GM12878 (cell line): Measurements from ENCODE around the gene SPPL2B.

Source experiments
- CHD2 ChIP-seq: IDR thresholded peaks from 2 replicates; pipeline ENCODE4 v1.6.1; 2011; ENCODE audit warnings: low read depth, low read length, improper control_type of control experiment, borderline replicate concordance
- ETV6 ChIP-seq, 2 experiments: fragments of 450-650 bp in 1 of 2; IDR thresholded peaks in 1 of 2; conservative IDR thresholded peaks in 1 of 2; 2 replicates each; pipeline ENCODE4 v1.6.1; 2014; ENCODE audit warnings: antibody characterized with exemption in 1 of 2, borderline replicate concordance in 1 of 2, low read depth in 1 of 2, mild to moderate bottlenecking in 1 of 2, moderate library complexity in 1 of 2
- NR2C2 ChIP-seq: IDR thresholded peaks from 2 replicates; pipeline ENCODE4 v1.6.1; 2011; ENCODE audit warnings: borderline replicate concordance, low read depth; ENCODE audit not compliant: control insufficient read depth, insufficient read length
- POLR2A ChIP-seq: IDR thresholded peaks from 2 replicates; pipeline ENCODE4 v1.6.1; 2011; ENCODE audit warnings: low read depth, mild to moderate bottlenecking, low read length
- TF ChIP-seq, protein P1 (sequence below): IDR thresholded peaks from 2 replicates; pipeline ENCODE4 v1.6.1; 2012; ENCODE audit warnings: improper control_type of control experiment, low read depth, low read length; ENCODE audit not compliant: insufficient replicate concordance

DNA sequence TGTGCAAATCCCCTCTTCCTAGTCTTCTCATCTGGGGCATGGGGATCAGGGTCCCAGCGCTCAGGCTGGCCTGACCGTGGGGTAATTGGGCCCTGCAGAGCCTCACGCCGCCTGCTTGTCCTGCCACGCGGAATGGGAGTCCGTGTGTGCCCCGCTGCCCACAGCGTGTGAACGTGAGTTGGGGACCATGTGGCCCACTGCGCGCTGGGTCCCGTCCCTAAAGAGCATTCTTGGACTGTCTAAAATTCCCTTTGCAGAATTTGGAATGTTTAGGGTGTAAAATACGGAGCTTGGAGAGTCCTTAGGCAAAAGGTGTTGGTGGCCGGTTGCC lies 34.5 kb downstream of the SPPL2B start:
- TF ChIP-seq NR2C2 (no peak), CHD2 (no peak), POLR2A (no peak), ETV6 (conservative IDR thresholded peaks at IDR 0.05 in 1 of 2, IDR thresholded peaks at IDR 0.05 in 1 of 2; ENCODE audit: borderline replicate concordance in 1 of 2, low read depth in 1 of 2) (no peak)
- TF ChIP-seq, protein P1, sequence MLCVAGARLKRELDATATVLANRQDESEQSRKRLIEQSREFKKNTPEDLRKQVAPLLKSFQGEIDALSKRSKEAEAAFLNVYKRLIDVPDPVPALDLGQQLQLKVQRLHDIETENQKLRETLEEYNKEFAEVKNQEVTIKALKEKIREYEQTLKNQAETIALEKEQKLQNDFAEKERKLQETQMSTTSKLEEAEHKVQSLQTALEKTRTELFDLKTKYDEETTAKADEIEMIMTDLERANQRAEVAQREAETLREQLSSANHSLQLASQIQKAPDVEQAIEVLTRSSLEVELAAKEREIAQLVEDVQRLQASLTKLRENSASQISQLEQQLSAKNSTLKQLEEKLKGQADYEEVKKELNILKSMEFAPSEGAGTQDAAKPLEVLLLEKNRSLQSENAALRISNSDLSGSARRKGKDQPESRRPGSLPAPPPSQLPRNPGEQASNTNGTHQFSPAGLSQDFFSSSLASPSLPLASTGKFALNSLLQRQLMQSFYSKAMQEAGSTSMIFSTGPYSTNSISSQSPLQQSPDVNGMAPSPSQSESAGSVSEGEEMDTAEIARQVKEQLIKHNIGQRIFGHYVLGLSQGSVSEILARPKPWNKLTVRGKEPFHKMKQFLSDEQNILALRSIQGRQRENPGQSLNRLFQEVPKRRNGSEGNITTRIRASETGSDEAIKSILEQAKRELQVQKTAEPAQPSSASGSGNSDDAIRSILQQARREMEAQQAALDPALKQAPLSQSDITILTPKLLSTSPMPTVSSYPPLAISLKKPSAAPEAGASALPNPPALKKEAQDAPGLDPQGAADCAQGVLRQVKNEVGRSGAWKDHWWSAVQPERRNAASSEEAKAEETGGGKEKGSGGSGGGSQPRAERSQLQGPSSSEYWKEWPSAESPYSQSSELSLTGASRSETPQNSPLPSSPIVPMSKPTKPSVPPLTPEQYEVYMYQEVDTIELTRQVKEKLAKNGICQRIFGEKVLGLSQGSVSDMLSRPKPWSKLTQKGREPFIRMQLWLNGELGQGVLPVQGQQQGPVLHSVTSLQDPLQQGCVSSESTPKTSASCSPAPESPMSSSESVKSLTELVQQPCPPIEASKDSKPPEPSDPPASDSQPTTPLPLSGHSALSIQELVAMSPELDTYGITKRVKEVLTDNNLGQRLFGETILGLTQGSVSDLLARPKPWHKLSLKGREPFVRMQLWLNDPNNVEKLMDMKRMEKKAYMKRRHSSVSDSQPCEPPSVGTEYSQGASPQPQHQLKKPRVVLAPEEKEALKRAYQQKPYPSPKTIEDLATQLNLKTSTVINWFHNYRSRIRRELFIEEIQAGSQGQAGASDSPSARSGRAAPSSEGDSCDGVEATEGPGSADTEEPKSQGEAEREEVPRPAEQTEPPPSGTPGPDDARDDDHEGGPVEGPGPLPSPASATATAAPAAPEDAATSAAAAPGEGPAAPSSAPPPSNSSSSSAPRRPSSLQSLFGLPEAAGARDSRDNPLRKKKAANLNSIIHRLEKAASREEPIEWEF, result no peak
